ENCODE data around the gene CEP63. TPM values are rescaled to one million over a fixed set of nuclear protein-coding genes. Genes with fewer than 3 reads are reported as not detected.

CEP63 gene
- total and polyA plus RNA-seq, 2 experiments from 2014 or later: 15.1 to 53.9 TPM

- no peak overlapping the region for H2AFZ ChIP-seq
- Mint-ChIP-seq H3K27ac (no peak overlapping the region), H3K4me3 (no peak overlapping the region), H3K36me3 (ENCODE audit: low read depth) (no peaks in the 10 kb centered on the region; the same call in 2 of the 3 replicates), H3K9me3 (no peaks in the 10 kb centered on the region), H3K4me1 (no peaks in the 10 kb centered on the region), H3K27me3 (ENCODE audit: insufficient read depth, low read depth, poor library complexity) (peaks cover 6% of the 10 kb centered on the region)
- no peak overlapping the region for H3K27ac ChIP-seq (ENCODE audit: low read depth)
- no peak for DNase-seq (ENCODE audit: low spot score)
- H3K4me3 ChIP-seq: no peak overlapping the region
- H3F3A ChIP-seq (replicated peaks; ENCODE audit: low read depth): no peaks in the 10 kb centered on the region
- no peak for ATAC-seq
- H3K27me3 ChIP-seq (ENCODE audit: insufficient read depth): no peaks in the 10 kb centered on the region
- no peak overlapping the region for H3K4me2 ChIP-seq
- no peaks in the 10 kb centered on the region for H3K9me2 ChIP-seq (ENCODE audit: insufficient read depth)
- no peaks in the 10 kb centered on the region for H3K4me1 ChIP-seq (ENCODE audit: insufficient read depth)
- H3K79me2 ChIP-seq (replicated peaks; ENCODE audit: insufficient read depth): no peaks in the 10 kb centered on the region
- H4K20me1 ChIP-seq (replicated peaks; ENCODE audit: insufficient read depth): no peaks in the 10 kb centered on the region
- no peaks in the 10 kb centered on the region for H3K36me3 ChIP-seq (ENCODE audit: insufficient read depth)
- TF ChIP-seq POLR2AphosphoS5 (IDR thresholded peaks at IDR 0.05; ENCODE audit: low read depth): no peak
- TF ChIP-seq REST (IDR thresholded peaks at IDR 0.05; ENCODE audit: unreplicated experiment): no peak
- no peak for TF ChIP-seq STAT1 (IDR thresholded peaks at IDR 0.05; ENCODE audit: unreplicated experiment)
- no peak for TF ChIP-seq ZNF114 (CRISPR knock-in tag; IDR thresholded peaks at IDR 0.05)
- no peak for TF ChIP-seq CTCF (conservative IDR thresholded peaks at IDR 0.05; ENCODE audit: low read depth in 2 of 2)
- TF ChIP-seq CREB1 (CRISPR knock-in tag; IDR thresholded peaks at IDR 0.05; ENCODE audit: low read depth): no peak
- TF ChIP-seq EZH2phosphoT487 (IDR thresholded peaks at IDR 0.05; ENCODE audit: unreplicated experiment): no peak
- TF ChIP-seq EZH2 (IDR thresholded peaks at IDR 0.05; ENCODE audit: low read depth, unreplicated experiment): no peak
- TF ChIP-seq ZNF331 (CRISPR knock-in tag; IDR thresholded peaks at IDR 0.05; ENCODE audit: low read depth): no peak
- no peak for TF ChIP-seq NANOG (IDR thresholded peaks at IDR 0.05; ENCODE audit: borderline replicate concordance)
- TF ChIP-seq ZNF462 (CRISPR knock-in tag; IDR thresholded peaks at IDR 0.05): no peak
These were observed 123.0 kb downstream of the CEP63 start for GRCh38 chr3:134608771-134609435.
